HEK293 (cell line): ENCODE results near the gene C19orf47.

ENCODE experiments used
- CTCF ChIA-PET: fragments of 350-600 bp; formaldehyde crosslinking; extraction: SDS; loops from one replicate; lab custom pipeline; 2021; ENCODE audit warnings: antibody characterized with exemption; lab: Yijun Ruan, JAX
- POLR2A ChIA-PET: fragments of 300-600 bp; formaldehyde crosslinking; extraction: SDS; loops from one replicate; lab custom pipeline; 2020; ENCODE audit warnings: antibody characterized with exemption, inconsistent platforms; lab: Yijun Ruan, JAX
- H3K27ac ChIP-seq: fragments of 200-500 bp; sonication (Bioruptor generic); 2 replicates; pipeline ENCODE4 v1.5.1; 2014; ENCODE audit warnings: low read depth, low read length, control low read depth, inconsistent platforms; ENCODE audit errors: extremely low read depth
- H3K36me3 ChIP-seq, 2 experiments: fragments of 200-500 bp in 1 of 2; sonication (Bioruptor generic) in 1 of 2; 1 replicate in 1 of 2; 2 replicates in 1 of 2; pipeline ENCODE4 v1.5.1; 2014 to 2017; ENCODE audit warnings: inconsistent platforms in 2 of 2, low read length in 2 of 2; ENCODE audit not compliant: control insufficient read depth in 2 of 2, insufficient read depth in 1 of 2
- H3K4me1 ChIP-seq: fragments of 200-500 bp; sonication (Bioruptor generic); 2 replicates; pipeline ENCODE4 v1.5.1; 2014; ENCODE audit warnings: mild to moderate bottlenecking, low read length, inconsistent platforms; ENCODE audit not compliant: control insufficient read depth, insufficient read depth
- H3K4me3 ChIP-seq: 2 replicates; pipeline ENCODE4 v1.5.1; 2011; ENCODE audit warnings: low read depth, mild to moderate bottlenecking, control low read depth, low read length, moderate library complexity
- H3K9me3 ChIP-seq: fragments of 200-500 bp; sonication (Bioruptor generic); 2 replicates; pipeline ENCODE4 v1.5.1; 2014; ENCODE audit warnings: low read depth, low read length, inconsistent platforms; ENCODE audit not compliant: control insufficient read depth, insufficient read depth
- HOXA7 ChIP-seq: sonication (generic); formaldehyde crosslinking; IDR thresholded peaks from 2 replicates; pipeline ENCODE4 v1.8.1; 2022; ENCODE audit warnings: missing genetic modification reagents, borderline replicate concordance
- KLF16 ChIP-seq: fragments of 450-650 bp; formaldehyde crosslinking; IDR thresholded peaks from 2 replicates; pipeline ENCODE4 v1.5.1; 2017; ENCODE audit warnings: missing biosample characterization, missing genetic modification characterization
- OVOL3 ChIP-seq: fragments of 450-650 bp; formaldehyde crosslinking; IDR thresholded peaks from 2 replicates; pipeline ENCODE4 v1.5.1; 2016; ENCODE audit warnings: missing biosample characterization, missing genetic modification characterization
- SALL2 ChIP-seq: fragments of 450-650 bp; formaldehyde crosslinking; IDR thresholded peaks from 2 replicates; pipeline ENCODE4 v1.5.0; 2017; ENCODE audit warnings: missing biosample characterization, mild to moderate bottlenecking, missing genetic modification characterization, borderline replicate concordance
- YY2 ChIP-seq: fragments of 450-650 bp; formaldehyde crosslinking; IDR thresholded peaks from 2 replicates; pipeline ENCODE4 v1.5.1; 2016; ENCODE audit warnings: missing biosample characterization, missing genetic modification characterization
- ZBTB11 ChIP-seq: fragments of 450-650 bp; formaldehyde crosslinking; conservative IDR thresholded peaks from 2 replicates; pipeline ENCODE4 v1.5.1; 2016; ENCODE audit warnings: low read depth, missing biosample characterization, missing genetic modification characterization
- ZNF133 ChIP-seq: fragments of 450-650 bp; formaldehyde crosslinking; IDR thresholded peaks from 2 replicates; pipeline ENCODE4 v1.5.1; 2016; ENCODE audit warnings: missing biosample characterization, missing genetic modification characterization
- ZNF335 ChIP-seq: fragments of 450-650 bp; formaldehyde crosslinking; conservative IDR thresholded peaks from 2 replicates; pipeline ENCODE4 v1.5.1; 2016; ENCODE audit warnings: missing biosample characterization, missing genetic modification characterization
- ZNF391 ChIP-seq: fragments of 450-650 bp; formaldehyde crosslinking; IDR thresholded peaks from 2 replicates; pipeline ENCODE4 v1.5.1; 2016; ENCODE audit warnings: low read depth, missing biosample characterization, missing genetic modification characterization, borderline replicate concordance
- ZNF48 ChIP-seq: fragments of 450-650 bp; formaldehyde crosslinking; IDR thresholded peaks from 2 replicates; pipeline ENCODE4 v1.5.1; 2016; ENCODE audit warnings: missing biosample characterization, missing genetic modification characterization
- ZNF548 ChIP-seq: fragments of 450-650 bp; formaldehyde crosslinking; IDR thresholded peaks from 2 replicates; pipeline ENCODE4 v1.5.1; 2016; ENCODE audit warnings: missing biosample characterization, missing genetic modification characterization
- ZNF580 ChIP-seq: fragments of 450-650 bp; formaldehyde crosslinking; IDR thresholded peaks from 2 replicates; pipeline ENCODE4 v1.5.1; 2016; ENCODE audit warnings: missing biosample characterization, missing genetic modification characterization
- ZNF626 ChIP-seq: fragments of 450-650 bp; sonication (Bioruptor Pico); formaldehyde crosslinking; IDR thresholded peaks from 2 replicates; pipeline ENCODE4 v1.5.1; 2018; ENCODE audit warnings: missing biosample characterization, missing genetic modification characterization, inconsistent platforms
- ZNF654 ChIP-seq: fragments of 450-650 bp; formaldehyde crosslinking; IDR thresholded peaks from 2 replicates; pipeline ENCODE4 v1.5.1; 2016; ENCODE audit warnings: low read depth, missing biosample characterization, missing genetic modification characterization
- ZNF768 ChIP-seq: fragments of 450-650 bp; formaldehyde crosslinking; IDR thresholded peaks from 2 replicates; pipeline ENCODE4 v1.5.1; 2018; ENCODE audit warnings: missing biosample characterization, mild to moderate bottlenecking, missing genetic modification characterization
- ZNF777 ChIP-seq: fragments of 450-650 bp; formaldehyde crosslinking; IDR thresholded peaks from 2 replicates; pipeline ENCODE4 v1.5.1; 2017; ENCODE audit warnings: missing biosample characterization, missing genetic modification characterization, borderline replicate concordance
- TF ChIP-seq, protein P1 (sequence below): fragments of 450-650 bp; formaldehyde crosslinking; IDR thresholded peaks from 2 replicates; pipeline ENCODE4 v1.5.1; 2016; ENCODE audit warnings: missing biosample characterization, missing genetic modification characterization
- TF ChIP-seq, protein P2 (sequence below): fragments of 450-650 bp; formaldehyde crosslinking; IDR thresholded peaks from 2 replicates; pipeline ENCODE4; 2016; ENCODE audit warnings: missing biosample characterization, missing genetic modification characterization

C19orf47 gene

GRCh38 chr19:40321076-40321475 is 27.1 kb downstream of the C19orf47 start:
- Histone ChIP-seq H3K27ac (peak overlapping the region; percentile 11; the same call in 1 of the 2 replicates), H3K36me3 (peaks cover 88 to 98% of the 10 kb centered on the region in 2 experiments), H3K9me3 (no peaks in the 10 kb centered on the region), H3K4me3 (no peak overlapping the region), H3K4me1 (no peaks in the 10 kb centered on the region)
- ChIA-PET CTCF (interaction anchor here (2.1 kb wide), 1 partner anchor 16 kb away, joined by 15 read pairs; no protein-coding TSS in a partner anchor), POLR2A (no interaction called here)
- no peak for TF ChIP-seq ZNF580
- TF ChIP-seq ZBTB11 (tag by site-specific recombination) = no peak
- no peak for TF ChIP-seq ZNF654 (tag by site-specific recombination)
- no peak for TF ChIP-seq ZNF391 (tag by site-specific recombination)
- TF ChIP-seq, protein P1, sequence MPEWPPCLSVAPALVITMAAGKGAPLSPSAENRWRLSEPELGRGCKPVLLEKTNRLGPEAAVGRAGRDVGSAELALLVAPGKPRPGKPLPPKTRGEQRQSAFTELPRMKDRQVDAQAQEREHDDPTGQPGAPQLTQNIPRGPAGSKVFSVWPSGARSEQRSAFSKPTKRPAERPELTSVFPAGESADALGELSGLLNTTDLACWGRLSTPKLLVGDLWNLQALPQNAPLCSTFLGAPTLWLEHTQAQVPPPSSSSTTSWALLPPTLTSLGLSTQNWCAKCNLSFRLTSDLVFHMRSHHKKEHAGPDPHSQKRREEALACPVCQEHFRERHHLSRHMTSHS (tag by site-specific recombination) = no peak
- TF ChIP-seq ZNF335 (tag by site-specific recombination) = no peak
- TF ChIP-seq KLF16 = no peak
- TF ChIP-seq ZNF48 (tag by site-specific recombination) = no peak
- TF ChIP-seq, protein P2, sequence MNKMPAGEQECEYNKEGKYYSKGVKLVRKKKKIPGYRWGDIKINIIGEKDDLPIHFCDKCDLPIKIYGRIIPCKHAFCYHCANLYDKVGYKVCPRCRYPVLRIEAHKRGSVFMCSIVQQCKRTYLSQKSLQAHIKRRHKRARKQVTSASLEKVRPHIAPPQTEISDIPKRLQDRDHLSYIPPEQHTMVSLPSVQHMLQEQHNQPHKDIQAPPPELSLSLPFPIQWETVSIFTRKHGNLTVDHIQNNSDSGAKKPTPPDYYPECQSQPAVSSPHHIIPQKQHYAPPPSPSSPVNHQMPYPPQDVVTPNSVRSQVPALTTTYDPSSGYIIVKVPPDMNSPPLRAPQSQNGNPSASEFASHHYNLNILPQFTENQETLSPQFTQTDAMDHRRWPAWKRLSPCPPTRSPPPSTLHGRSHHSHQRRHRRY (tag by site-specific recombination) = no peak
- no peak for TF ChIP-seq ZNF548 (tag by site-specific recombination)
- no peak for TF ChIP-seq ZNF133 (tag by site-specific recombination)
- TF ChIP-seq YY2 (tag by site-specific recombination) = no peak
- no peak for TF ChIP-seq OVOL3 (tag by site-specific recombination)
- TF ChIP-seq ZNF626 = no peak

DNA sequence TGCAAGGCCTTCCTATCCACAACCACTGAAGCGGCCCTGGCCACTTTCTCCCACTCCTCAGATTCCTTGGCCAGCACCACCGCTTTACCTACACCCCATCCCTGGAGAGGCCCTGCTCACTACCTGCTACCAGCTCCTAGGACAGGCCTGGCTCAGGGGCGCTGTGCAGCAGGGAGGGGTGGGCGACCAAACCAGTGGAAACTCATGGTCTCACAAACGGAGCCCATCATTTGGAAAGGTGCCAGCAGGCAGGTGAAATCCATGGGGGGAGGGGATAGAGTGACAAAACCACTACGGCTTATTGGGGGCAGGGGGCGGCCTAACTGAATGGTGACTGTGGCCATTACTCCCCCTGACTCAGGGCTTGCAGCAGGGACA is 27.6 kb downstream of the C19orf47 start:
- no peak overlapping the region for H3K4me3 ChIP-seq
- 0 out of 2 replicates have a peak, but pooled peaks have one; percentile 9 for TF ChIP-seq SALL2 (tag by site-specific recombination)
- no peak for TF ChIP-seq HOXA7 (CRISPR knock-in tag)
- 0 out of 2 replicates have a peak, but pooled peaks have one; percentile 2 for TF ChIP-seq ZNF777 (tag by site-specific recombination)
- no peak for TF ChIP-seq ZNF768
- TF ChIP-seq, all 188 proteins: peak for 2
- CTCF ChIA-PET = interaction anchor here (4.1 kb wide), 1 partner anchor 15 kb away, joined by 28 read pairs; no protein-coding TSS in a partner anchor
- POLR2A ChIA-PET = no interaction called here
- Histone ChIP-seq H3K9me3 (no peaks in the 10 kb centered on the region), H3K36me3 (peaks cover 84 to 96% of the 10 kb centered on the region in 2 experiments), H3K4me1 (no peaks in the 10 kb centered on the region), H3K27ac (peak overlapping the region; percentile 11; the same call in 1 of the 2 replicates)
